NCI-H510A (cell line): ENCODE measurements around the gene TRIAP1.
"Not testable (repeated sequence)": the region's sequence is repeated elsewhere in the genome, so short reads cannot be mapped to it uniquely, and the experiment has no call there.

ENCODE experiments used
- DNase-seq: peaks from one replicate; lab custom pipeline; 2025; lab: John Stamatoyannopoulos, UW

TRIAP1 gene

GRCh38 chr12:120445911-120446843 lies at the start of gene TRIAP1, which contains the start of gene GATC:
TRIAP1 (minus strand) TSS chr12:120446384; CDS start chr12:120446372, 12 bp downstream.
GATC (plus strand) TSS chr12:120446444; CDS start chr12:120446481, 37 bp downstream.
- DNase-seq: peak; percentile 79

- DNase-seq: no peak
These were observed 49.1 kb upstream of the TRIAP1 start for GRCh38 chr12:120495186-120495730.

GRCh38 chr12:120490833-120491512 lies 44.8 kb upstream of the TRIAP1 start:
- no peak for DNase-seq

GRCh38 chr12:120490325-120490724 lies 44.1 kb upstream of the TRIAP1 start:
- DNase-seq: no peak

- DNase-seq: no peak
These were observed 42.8 kb upstream of the TRIAP1 start for GRCh38 chr12:120489018-120489417.

GRCh38 chr12:120488057-120488640 lies 42.0 kb upstream of the TRIAP1 start:
- no peak for DNase-seq

GRCh38 chr12:120487552-120487951 lies 41.4 kb upstream of the TRIAP1 start:
- not testable (repeated sequence) for DNase-seq

GRCh38 chr12:120485961-120486881 lies 40.0 kb upstream of the TRIAP1 start:
- no peak for DNase-seq

- DNase-seq: no peak
These were observed 37.4 kb upstream of the TRIAP1 start for GRCh38 chr12:120483621-120484020.

GRCh38 chr12:120481022-120481767 lies 35.0 kb upstream of the TRIAP1 start:
- no peak for DNase-seq

- DNase-seq: no peak
These were observed 34.0 kb upstream of the TRIAP1 start for GRCh38 chr12:120480211-120480610.

- no peak for DNase-seq
These were observed 33.3 kb upstream of the TRIAP1 start for GRCh38 chr12:120479458-120479857.

GRCh38 chr12:120475643-120476042 lies 29.5 kb upstream of the TRIAP1 start:
- no peak for DNase-seq

GRCh38 chr12:120474616-120474960 lies 28.4 kb upstream of the TRIAP1 start:
- no peak for DNase-seq

- DNase-seq: no peak
These were observed 27.8 kb upstream of the TRIAP1 start for GRCh38 chr12:120473807-120474615.

- DNase-seq: no peak
These were observed 26.3 kb upstream of the TRIAP1 start for GRCh38 chr12:120472521-120472920.

- no peak for DNase-seq
These were observed 24.1 kb upstream of the TRIAP1 start for GRCh38 chr12:120470150-120470784.

- peak; percentile 90 for DNase-seq
These were observed 23.4 kb upstream of the TRIAP1 start, which contains the start of gene SRSF9 for GRCh38 chr12:120469450-120470149. SRSF9 (minus strand) TSS chr12:120469748; CDS start chr12:120469609, 139 bp downstream.
